Loucy (cell line): ENCODE results near the gene PSMB5.

ENCODE experiments used
- H2AFZ ChIP-seq: fragments of 200-600 bp; sonication (generic); 2 replicates; pipeline ENCODE4 v1.6.0; 2016; ENCODE audit warnings: antibody characterized with exemption, mild to moderate bottlenecking, low read length, moderate library complexity
- H3F3A ChIP-seq: fragments of 200-600 bp; 2 replicates; pipeline ENCODE4 v1.6.0; 2016; ENCODE audit warnings: antibody characterized with exemption, low read depth, mild to moderate bottlenecking
- H3K27me3 ChIP-seq: fragments of 200-600 bp; sonication (generic); 2 replicates; pipeline ENCODE4 v1.6.1; 2014; ENCODE audit warnings: low read length, mild to moderate bottlenecking; ENCODE audit not compliant: insufficient read depth, poor library complexity, severe bottlenecking
- H3K36me3 ChIP-seq: fragments of 200-600 bp; sonication (generic); 2 replicates; pipeline ENCODE4 v1.6.1; 2016; ENCODE audit warnings: low read length; ENCODE audit not compliant: insufficient read depth
- H3K4me1 ChIP-seq: fragments of 200-600 bp; sonication (generic); 2 replicates; pipeline ENCODE4 v1.5.1; 2014; ENCODE audit warnings: low read length, mild to moderate bottlenecking; ENCODE audit not compliant: insufficient read depth, poor library complexity, severe bottlenecking
- H3K4me2 ChIP-seq: fragments of 200-600 bp; sonication (generic); 2 replicates; pipeline ENCODE4 v1.6.0; 2014; ENCODE audit warnings: antibody characterized with exemption, low read length, low read depth, mild to moderate bottlenecking; ENCODE audit not compliant: poor library complexity, severe bottlenecking
- H3K4me3 ChIP-seq: fragments of 200-600 bp; sonication (generic); 2 replicates; pipeline ENCODE4 v1.5.1; 2014; ENCODE audit warnings: low read length, mild to moderate bottlenecking, mixed read lengths; ENCODE audit not compliant: poor library complexity, severe bottlenecking
- H3K79me2 ChIP-seq: fragments of 200-600 bp; sonication (generic); 2 replicates; pipeline ENCODE4 v1.6.1; 2014; ENCODE audit warnings: low read length; ENCODE audit not compliant: insufficient read depth
- H3K9ac ChIP-seq: fragments of 200-600 bp; sonication (generic); 2 replicates; pipeline ENCODE4 v1.6.0; 2014; ENCODE audit warnings: mild to moderate bottlenecking, low read depth, low read length, moderate library complexity; ENCODE audit not compliant: poor library complexity, severe bottlenecking
- H3K9me2 ChIP-seq: fragments of 200-600 bp; sonication (generic); replicated peaks from 2 replicates; pipeline ENCODE4 v1.6.1; 2016; ENCODE audit warnings: low read depth, low read length, mixed read lengths
- H3K9me3 ChIP-seq: fragments of 200-600 bp; sonication (generic); 2 replicates; pipeline ENCODE4 v1.6.1; 2014; ENCODE audit warnings: mild to moderate bottlenecking, antibody characterized with exemption, low read length, low read depth; ENCODE audit not compliant: insufficient read depth
- H4K20me1 ChIP-seq: fragments of 200-600 bp; sonication (generic); 2 replicates; pipeline ENCODE4 v1.6.0; 2014; ENCODE audit warnings: antibody characterized with exemption, low read length, mild to moderate bottlenecking; ENCODE audit not compliant: insufficient read depth, poor library complexity, severe bottlenecking
- CTCF ChIP-seq: fragments of 200-600 bp; sonication (generic); conservative IDR thresholded peaks from 2 replicates; pipeline ENCODE4 v1.5.1; 2014; ENCODE audit warnings: mild to moderate bottlenecking, antibody characterized with exemption, low read length
- EZH2phosphoT487 ChIP-seq: fragments of 200-600 bp; IDR thresholded peaks from 2 replicates; pipeline ENCODE4 v1.6.1; 2018; ENCODE audit warnings: antibody characterized with exemption, mild to moderate bottlenecking, moderate library complexity, borderline replicate concordance

The PSMB5 gene

GRCh38 chr14:22998329-22999012 is 36.2 kb downstream of the PSMB5 start:
- H3K9me2 ChIP-seq, result no peaks in the 10 kb centered on the region
- no peak overlapping the region for H2AFZ ChIP-seq
- H3K79me2 ChIP-seq, result no peaks in the 10 kb centered on the region
- peaks cover 3% of the 10 kb centered on the region for H3K4me1 ChIP-seq
- H3K36me3 ChIP-seq, result no peaks in the 10 kb centered on the region
- no peaks in the 10 kb centered on the region for H4K20me1 ChIP-seq
- H3K4me3 ChIP-seq, result no peak overlapping the region
- no peaks in the 10 kb centered on the region for H3F3A ChIP-seq
- H3K27me3 ChIP-seq, result no peaks in the 10 kb centered on the region
- no peaks in the 10 kb centered on the region for H3K9me3 ChIP-seq
- no peak overlapping the region for H3K4me2 ChIP-seq
- no peak overlapping the region for H3K9ac ChIP-seq
- TF ChIP-seq CTCF, result no peak
- no peak for TF ChIP-seq EZH2phosphoT487

GRCh38 chr14:22997676-22998323 is 36.9 kb downstream of the PSMB5 start:
- Histone ChIP-seq H3K4me1 (peaks cover 3% of the 10 kb centered on the region), H3K79me2 (no peaks in the 10 kb centered on the region), H3K27me3 (no peaks in the 10 kb centered on the region)

DNA sequence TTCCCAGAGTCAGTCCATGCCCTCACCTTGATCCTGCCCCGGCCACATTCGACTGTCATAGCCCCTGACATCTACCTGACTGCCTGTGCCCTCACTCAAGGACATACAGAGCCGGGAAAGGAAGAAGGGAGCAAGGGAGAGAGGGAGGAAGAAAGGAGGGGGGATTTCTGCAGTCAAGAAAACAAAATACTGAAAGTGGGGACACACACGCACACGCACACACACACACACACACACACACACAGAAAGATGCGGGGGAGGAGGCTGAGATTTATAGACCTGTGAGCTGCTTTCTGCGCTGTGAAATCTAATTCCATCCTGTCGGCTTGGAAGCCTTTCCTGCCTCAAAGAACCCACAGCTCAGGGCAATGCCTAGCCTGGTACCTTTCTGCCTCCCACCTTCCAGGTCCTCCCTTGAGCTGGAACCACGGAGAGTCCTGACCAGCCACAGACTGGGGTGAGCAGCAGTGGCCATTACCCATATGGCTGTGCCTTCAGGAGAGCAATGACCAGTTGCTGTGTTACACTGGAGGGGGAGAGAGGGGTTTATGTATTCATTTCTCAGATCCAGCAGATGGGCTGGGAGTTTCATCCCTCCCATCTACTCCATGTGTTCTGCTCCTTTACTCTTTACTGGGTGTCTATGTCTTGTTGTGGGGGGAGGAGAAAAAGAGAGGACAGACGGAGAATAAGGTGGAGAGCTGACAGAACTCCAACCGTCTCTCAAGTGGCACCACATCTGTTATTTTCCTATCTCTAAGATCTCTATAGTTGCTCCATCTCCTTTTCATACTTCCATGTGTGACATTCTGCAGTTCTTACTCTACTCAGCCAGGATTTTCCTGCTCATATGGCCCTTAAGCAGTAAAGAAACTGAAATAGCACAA is 37.7 kb downstream of the PSMB5 start:
- Histone ChIP-seq H3K4me3 (no peak overlapping the region), H3K9me3 (no peaks in the 10 kb centered on the region), H3K9me2 (no peaks in the 10 kb centered on the region), H3K27me3 (no peaks in the 10 kb centered on the region), H3F3A (no peaks in the 10 kb centered on the region), H4K20me1 (no peaks in the 10 kb centered on the region), H3K36me3 (no peaks in the 10 kb centered on the region), H3K4me2 (no peak overlapping the region), H3K4me1 (peaks cover 3% of the 10 kb centered on the region), H2AFZ (no peak overlapping the region), H3K9ac (no peak overlapping the region), H3K79me2 (no peaks in the 10 kb centered on the region)
- TF ChIP-seq EZH2phosphoT487 (no peak), CTCF (no peak)

More at GRCh38 chr14:22997676-22998323, 36.9 kb downstream of the PSMB5 start:
- H4K20me1 ChIP-seq, result no peaks in the 10 kb centered on the region
- no peaks in the 10 kb centered on the region for H3K9me2 ChIP-seq
- no peak overlapping the region for H2AFZ ChIP-seq
- H3K4me2 ChIP-seq, result no peak overlapping the region
- no peak overlapping the region for H3K9ac ChIP-seq
- H3K4me3 ChIP-seq, result no peak overlapping the region
- H3F3A ChIP-seq, result no peaks in the 10 kb centered on the region
- TF ChIP-seq CTCF (no peak), EZH2phosphoT487 (no peak)
- no peaks in the 10 kb centered on the region for H3K9me3 ChIP-seq
- no peaks in the 10 kb centered on the region for H3K36me3 ChIP-seq
